ENCODE measurements around the gene FAM3A.

FAM3A gene

GRCh38 chrX:154539077-154539476 is 23.0 kb upstream of the FAM3A start:
- TF ChIP-seq CTCF (IDR thresholded peaks at IDR 0.05; ENCODE audit: low read depth, low read length), result no peak
- H3K4me3 ChIP-seq (ENCODE audit: low read depth, low read length), result no peak overlapping the region

- no peak overlapping the region for H3K4me3 ChIP-seq (ENCODE audit: low read depth, low read length)
- TF ChIP-seq CTCF (IDR thresholded peaks at IDR 0.05; ENCODE audit: low read depth, low read length), result no peak
Measured at GRCh38 chrX:154535892-154536291, 19.9 kb upstream of the FAM3A start.

- H3K4me3 ChIP-seq (ENCODE audit: low read depth, low read length), result no peak overlapping the region
- TF ChIP-seq CTCF (IDR thresholded peaks at IDR 0.05; ENCODE audit: low read depth, low read length), result peak; percentile 99
Measured at GRCh38 chrX:154534526-154535322, 18.7 kb upstream of the FAM3A start.

GRCh38 chrX:154532690-154533089 is 16.7 kb upstream of the FAM3A start:
- no peak for TF ChIP-seq CTCF (IDR thresholded peaks at IDR 0.05; ENCODE audit: low read depth, low read length)
- no peak overlapping the region for H3K4me3 ChIP-seq (ENCODE audit: low read depth, low read length)

- TF ChIP-seq CTCF (IDR thresholded peaks at IDR 0.05; ENCODE audit: low read depth, low read length), result no peak
- H3K4me3 ChIP-seq (ENCODE audit: low read depth, low read length), result no peak overlapping the region
Measured at GRCh38 chrX:154531626-154532025, 15.6 kb upstream of the FAM3A start.

- TF ChIP-seq CTCF (IDR thresholded peaks at IDR 0.05; ENCODE audit: low read depth, low read length), result no peak
- H3K4me3 ChIP-seq (ENCODE audit: low read depth, low read length), result no peak overlapping the region
Measured at GRCh38 chrX:154530286-154530685, 14.3 kb upstream of the FAM3A start.

- TF ChIP-seq CTCF (IDR thresholded peaks at IDR 0.05; ENCODE audit: low read depth, low read length), result no peak
Measured at GRCh38 chrX:154529206-154529612, 13.2 kb upstream of the FAM3A start.

More at GRCh38 chrX:154529206-154529612, 13.2 kb upstream of the FAM3A start:
- H3K4me3 ChIP-seq (ENCODE audit: low read depth, low read length), result no peak overlapping the region
